IMR-90 (cell line): ENCODE data around the gene SRSF3. TPM values are rescaled to one million over a fixed set of nuclear protein-coding genes. Genes with fewer than 3 reads are reported as not detected.
A peak's percentile ranks its signal among the peaks of the same experiment; 100 is the strongest.

Experiments
- ATAC-seq: fragments of 200-7000 bp; cut with Tn5 transposase; 2 replicates; pipeline ENCODE4 v1.9.1; 2020; ENCODE audit warnings: low read depth, mild to moderate bottlenecking, moderate library complexity
- BruUV-seq: library from RNA; stranded (reverse); fragments of 400-500 nt; replicated peaks from 2 replicates; lab custom pipeline; 2021; lab: Mats Ljungman, UMichigan
- CTCF ChIA-PET: fragments of 300-600 bp; formaldehyde crosslinking; extraction: SDS; loops from one replicate; lab custom pipeline; 2021; ENCODE audit warnings: antibody characterized with exemption; lab: Yijun Ruan, JAX
- POLR2A ChIA-PET: fragments of 300-600 bp; sonication (Branson Sonifier 250); formaldehyde crosslinking; loops from one replicate; lab custom pipeline; 2022; ENCODE audit warnings: antibody characterized with exemption; ENCODE audit not compliant: unreplicated experiment; lab: Charles Lee
- DNase-seq: peaks from one replicate; pipeline ENCODE4 v3.0.0; 2013
- H2AFZ ChIP-seq: replicated peaks from 2 replicates; pipeline ENCODE3; 2013; ENCODE audit warnings: low read length, mild to moderate bottlenecking; ENCODE audit not compliant: poor library complexity
- H2AK5ac ChIP-seq: 2 replicates; pipeline ENCODE4 v1.6.1; 2013; ENCODE audit warnings: low read depth, low read length, inconsistent platforms
- H2AK9ac ChIP-seq: replicated peaks from 2 replicates; pipeline ENCODE3; 2013; ENCODE audit warnings: mild to moderate bottlenecking, low read depth, low read length, moderate library complexity; ENCODE audit not compliant: poor library complexity
- H2BK120ac ChIP-seq: 2 replicates; pipeline ENCODE4 v1.6.1; 2013; ENCODE audit warnings: low read depth, low read length, inconsistent platforms
- H2BK15ac ChIP-seq: 3 replicates; pipeline ENCODE4 v1.6.1; 2013; ENCODE audit warnings: low read depth, low read length, inconsistent platforms
- H2BK20ac ChIP-seq: 2 replicates; pipeline ENCODE4 v1.6.1; 2013; ENCODE audit warnings: low read depth, mild to moderate bottlenecking, inconsistent platforms, low read length, moderate library complexity
- H2BK5ac ChIP-seq: 2 replicates; pipeline ENCODE4 v1.6.1; 2013; ENCODE audit warnings: mild to moderate bottlenecking, low read depth, low read length, inconsistent platforms; ENCODE audit not compliant: poor library complexity, severe bottlenecking
- H3K14ac ChIP-seq: replicated peaks from 2 replicates; pipeline ENCODE4 v1.6.1; 2013; ENCODE audit warnings: low read depth, low read length, inconsistent platforms
- H3K18ac ChIP-seq: 2 replicates; pipeline ENCODE4 v1.6.1; 2013; ENCODE audit warnings: low read depth, low read length, control low read depth
- H3K23ac ChIP-seq: 2 replicates; pipeline ENCODE4 v1.6.1; 2013; ENCODE audit warnings: low read depth, low read length, inconsistent platforms
- H3K27ac ChIP-seq: 2 replicates; pipeline ENCODE4 v1.5.1; 2013; ENCODE audit warnings: mild to moderate bottlenecking, control low read depth, low read length; ENCODE audit not compliant: insufficient read depth
- H3K27me3 ChIP-seq: 2 replicates; pipeline ENCODE4 v1.6.1; 2013; ENCODE audit warnings: low read length; ENCODE audit not compliant: control insufficient read depth, insufficient read depth
- H3K36me3 ChIP-seq: 2 replicates; pipeline ENCODE4 v1.6.1; 2013; ENCODE audit warnings: low read length, mixed read lengths; ENCODE audit not compliant: control insufficient read depth, insufficient read depth
- H3K4ac ChIP-seq: 2 replicates; pipeline ENCODE4 v1.6.1; 2013; ENCODE audit warnings: low read depth, low read length, inconsistent platforms
- H3K4me1 ChIP-seq: 2 replicates; pipeline ENCODE4 v1.6.1; 2013; ENCODE audit warnings: low read length, mixed read lengths; ENCODE audit not compliant: control insufficient read depth, insufficient read depth
- H3K4me2 ChIP-seq: 2 replicates; pipeline ENCODE4 v1.6.1; 2013; ENCODE audit warnings: low read depth, mild to moderate bottlenecking, control low read depth, low read length, moderate library complexity
- H3K4me3 ChIP-seq: 2 replicates; pipeline ENCODE4 v1.5.1; 2013; ENCODE audit warnings: low read depth, mild to moderate bottlenecking, control low read depth, low read length, moderate library complexity; ENCODE audit not compliant: insufficient read depth
- H3K56ac ChIP-seq: 2 replicates; pipeline ENCODE4 v1.6.1; 2013; ENCODE audit warnings: low read length, inconsistent platforms; ENCODE audit not compliant: insufficient read depth; ENCODE audit errors: extremely low read depth
- H3K79me1 ChIP-seq, 2 experiments: 2 replicates each; pipeline ENCODE4 v1.6.1; 2013; ENCODE audit warnings: low read length in 2 of 2, inconsistent platforms in 1 of 2, low read depth in 1 of 2
- H3K9ac ChIP-seq: 2 replicates; pipeline ENCODE4 v1.6.1; 2013; ENCODE audit warnings: low read depth, low read length, control low read depth
- H3K9me1 ChIP-seq: 2 replicates; pipeline ENCODE4 v1.6.1; 2013; ENCODE audit warnings: low read length, inconsistent platforms; ENCODE audit not compliant: insufficient read depth
- H3K9me3 ChIP-seq: 2 replicates; pipeline ENCODE4 v1.6.1; 2013; ENCODE audit warnings: low read length; ENCODE audit not compliant: control insufficient read depth, insufficient read depth
- H4K20me1 ChIP-seq: 2 replicates; pipeline ENCODE4 v1.6.1; 2013; ENCODE audit warnings: low read length, inconsistent platforms; ENCODE audit not compliant: insufficient read depth
- H4K5ac ChIP-seq: 2 replicates; pipeline ENCODE4 v1.6.1; 2013; ENCODE audit warnings: mild to moderate bottlenecking, low read depth, low read length, control low read depth
- H4K8ac ChIP-seq, 2 experiments: 2 replicates each; pipeline ENCODE4 v1.6.1; 2013; ENCODE audit warnings: low read depth in 2 of 2, low read length in 2 of 2, control low read depth in 1 of 2, inconsistent platforms in 1 of 2
- H4K91ac ChIP-seq: 2 replicates; pipeline ENCODE4 v1.6.1; 2013; ENCODE audit warnings: low read depth, low read length, inconsistent platforms; ENCODE audit not compliant: insufficient read depth
- CEBPB ChIP-seq: IDR thresholded peaks from 2 replicates; pipeline ENCODE4 v1.6.1; 2012; ENCODE audit warnings: low read depth, low read length, improper control_type of control experiment
- CHD1 ChIP-seq: IDR thresholded peaks from 2 replicates; pipeline ENCODE4 v1.6.1; 2012; ENCODE audit warnings: low read depth, low read length, improper control_type of control experiment
- CTCF ChIP-seq: conservative IDR thresholded peaks from 2 replicates; pipeline ENCODE4 v1.5.1; 2012; ENCODE audit warnings: mild to moderate bottlenecking, low read depth, low read length, improper control_type of control experiment
- ELK1 ChIP-seq: fragments of 150-350 bp; IDR thresholded peaks from 2 replicates; pipeline ENCODE4 v1.6.1; 2016; ENCODE audit warnings: low read depth, mild to moderate bottlenecking, low read length, moderate library complexity, borderline replicate concordance
- FOS ChIP-seq: fragments of 150-350 bp; IDR thresholded peaks from 2 replicates; pipeline ENCODE4 v1.6.1; 2016; ENCODE audit warnings: low read depth, low read length
- MAFK ChIP-seq: IDR thresholded peaks from 2 replicates; pipeline ENCODE4 v1.6.1; 2012; ENCODE audit warnings: low read depth, low read length, improper control_type of control experiment
- MAZ ChIP-seq: IDR thresholded peaks from 2 replicates; pipeline ENCODE4 v1.6.1; 2012; ENCODE audit warnings: low read depth, mild to moderate bottlenecking, low read length, improper control_type of control experiment, moderate library complexity, borderline replicate concordance
- MXI1 ChIP-seq: IDR thresholded peaks from 2 replicates; pipeline ENCODE4 v1.6.1; 2012; ENCODE audit warnings: low read depth, mild to moderate bottlenecking, low read length, moderate library complexity, borderline replicate concordance
- NFE2L2 ChIP-seq: fragments of 150-350 bp; IDR thresholded peaks from 2 replicates; pipeline ENCODE4 v1.6.1; 2016; ENCODE audit warnings: low read depth, mild to moderate bottlenecking, low read length
- POLR2A ChIP-seq: IDR thresholded peaks from 2 replicates; pipeline ENCODE4 v1.6.1; 2012; ENCODE audit warnings: mild to moderate bottlenecking, low read depth, low read length
- RAD21 ChIP-seq: IDR thresholded peaks from 2 replicates; pipeline ENCODE4 v1.6.1; 2012; ENCODE audit warnings: low read length, improper control_type of control experiment
- RCOR1 ChIP-seq: IDR thresholded peaks from 2 replicates; pipeline ENCODE4 v1.6.1; 2012; ENCODE audit warnings: mild to moderate bottlenecking, low read length, improper control_type of control experiment; ENCODE audit not compliant: insufficient replicate concordance
- RFX5 ChIP-seq: IDR thresholded peaks from 2 replicates; pipeline ENCODE4 v1.8.0; 2012; ENCODE audit warnings: low read depth, mild to moderate bottlenecking, low read length, moderate library complexity
- SMC3 ChIP-seq: fragments of 150-350 bp; IDR thresholded peaks from 2 replicates; pipeline ENCODE4 v1.6.1; 2016; ENCODE audit warnings: low read depth, mild to moderate bottlenecking, antibody characterized with exemption, low read length, moderate library complexity
- USF2 ChIP-seq: fragments of 150-350 bp; IDR thresholded peaks from 2 replicates; pipeline ENCODE4 v1.6.1; 2017; ENCODE audit warnings: mild to moderate bottlenecking, antibody characterized with exemption, low read length, low read depth
- whole genome bisulfite sequencing, 2 experiments: methylation state at CpG; one replicate each; pipeline versions ENCODE4 v1.1.5 to v1.1.7; 2013; ENCODE audit warnings: missing lambda C conversion rate in 2 of 2; ENCODE audit not compliant: insufficient read length in 1 of 2; ENCODE audit errors: extremely low coverage in 2 of 2; 5-methylcytosine and 5-hydroxymethylcytosine counted together
- dilution Hi-C: fragments of 300-500 bp; cut with HindIII; formaldehyde crosslinking; loops from one replicate; pipeline ENCODE4 v1.14.3; 2018; ENCODE audit warnings: low sequenced_read_pairs; ENCODE audit not compliant: unreplicated experiment
- in situ Hi-C: fragments of 300-500 bp; cut with MboI; formaldehyde crosslinking; loops from 3 replicates; pipeline ENCODE4 v1.14.3; 2019; ENCODE audit warnings: low sequenced_read_pairs, inconsistent platforms, mixed read lengths
- intact Hi-C: fragments of 100-400 bp; cut with micrococcal nuclease; formaldehyde crosslinking; loops from 2 replicates; pipeline ENCODE4 v1.10.0; 2022
- polyA plus RNA-seq, 3 experiments: library from polyadenylated mRNA; depleted of rRNA; stranded (reverse); fragments of >200 nt; gene quantifications; 2 replicates each; pipeline ENCODE4 v1.2.3, GENCODE V29; 2012; ENCODE audit warnings: low replicate concordance in 1 of 3
- total RNA-seq: library from RNA; depleted of rRNA; stranded (reverse); fragments of >200 nt; gene quantifications from 2 replicates; pipeline ENCODE4 v1.2.3, GENCODE V29; 2012

The SRSF3 gene
- total and polyA plus RNA-seq, 2 of the 4 experiments (the other 2 are of a cell fraction): 237 to 297 TPM

GRCh38 chr6:36597775-36598174 lies 3.6 kb downstream of the SRSF3 start:
- no peak overlapping the region for H3K14ac ChIP-seq
- intact Hi-C loops: loop anchor here (5.0 kb wide), 1 partner anchor 175 kb away; no protein-coding TSS in a partner anchor
- H2AK5ac ChIP-seq: no peak overlapping the region
- peak overlapping the region; percentile 54 for H3K23ac ChIP-seq
- ChIA-PET POLR2A (interaction anchor here (0.5 to 1.7 kb wide), 6 partner anchors 10 to 759 kb away, joined by 3 to 10 read pairs (median 3); no protein-coding TSS in a partner anchor), CTCF (interaction anchor here (0.7 to 0.8 kb wide), 2 partner anchors 17 to 512 kb away, joined by 3 to 6 read pairs; no protein-coding TSS in a partner anchor)
- in situ Hi-C loops: no loop called here
- H2BK15ac ChIP-seq: no peak overlapping the region
- H3K9ac ChIP-seq: peak overlapping the region; percentile 55; the same call in 1 of the 2 replicates
- H3K4me3 ChIP-seq: peak overlapping the region; percentile 72
- H2AK9ac ChIP-seq: no peak overlapping the region
- no peaks in the 10 kb centered on the region for H3K27me3 ChIP-seq
- H2BK20ac ChIP-seq: no peak overlapping the region
- no peak overlapping the region for H3K18ac ChIP-seq
- H2AFZ ChIP-seq: no peak overlapping the region
- H3K9me1 ChIP-seq: peaks cover 11% of the 10 kb centered on the region; the same call in 1 of the 2 replicates
- H4K5ac ChIP-seq: no peak overlapping the region
- H4K91ac ChIP-seq: no peak overlapping the region
- peaks cover 47% of the 10 kb centered on the region for H3K36me3 ChIP-seq
- no peak for ATAC-seq
- H3K79me1 ChIP-seq: peaks cover 3 to 42% of the 10 kb centered on the region in 2 experiments; a peak in 2 of 4 replicates
- H3K9me3 ChIP-seq: no peaks in the 10 kb centered on the region
- no CpG with 5 or more reads among the region's 1 CpG for WGBS, 2 experiments
- no peak overlapping the region for H2BK5ac ChIP-seq
- no peak overlapping the region for H3K4ac ChIP-seq
- dilution Hi-C loops: no loop called here
- TF ChIP-seq POLR2A: no peak
- TF ChIP-seq FOS: no peak
- no peak for TF ChIP-seq RCOR1
- no peak for TF ChIP-seq SMC3
- no peak for TF ChIP-seq ELK1
- no peak for TF ChIP-seq MAFK
- TF ChIP-seq CTCF: no peak
- no peak for TF ChIP-seq RFX5
- TF ChIP-seq CHD1: no peak
- no peak for TF ChIP-seq MXI1
- no peak for TF ChIP-seq RAD21
- no peak for TF ChIP-seq NFE2L2
- TF ChIP-seq USF2: no peak
- no peak for TF ChIP-seq CEBPB
- no peak for TF ChIP-seq MAZ
- peaks cover 86% of the 10 kb centered on the region for H4K20me1 ChIP-seq
- H3K4me1 ChIP-seq: peaks cover 9% of the 10 kb centered on the region
- no peak overlapping the region for H2BK120ac ChIP-seq
- no peak for DNase-seq
- H3K27ac ChIP-seq: no peak overlapping the region
- BruUV-seq: no TSS peak
- H4K8ac ChIP-seq: no peak overlapping the region
- peak overlapping the region; percentile 83 for H3K4me2 ChIP-seq
- H3K56ac ChIP-seq: no peak overlapping the region
